GM19043 (cell line): Measurements from ENCODE around the gene TOX3.

ENCODE experiments used
- ATAC-seq: cut with Tn5 transposase; IDR thresholded peaks from one replicate; pipeline ENCODE4 v1.9.1; 2021; ENCODE audit warnings: low read depth; ENCODE audit not compliant: unreplicated experiment

TOX3 gene

DNA sequence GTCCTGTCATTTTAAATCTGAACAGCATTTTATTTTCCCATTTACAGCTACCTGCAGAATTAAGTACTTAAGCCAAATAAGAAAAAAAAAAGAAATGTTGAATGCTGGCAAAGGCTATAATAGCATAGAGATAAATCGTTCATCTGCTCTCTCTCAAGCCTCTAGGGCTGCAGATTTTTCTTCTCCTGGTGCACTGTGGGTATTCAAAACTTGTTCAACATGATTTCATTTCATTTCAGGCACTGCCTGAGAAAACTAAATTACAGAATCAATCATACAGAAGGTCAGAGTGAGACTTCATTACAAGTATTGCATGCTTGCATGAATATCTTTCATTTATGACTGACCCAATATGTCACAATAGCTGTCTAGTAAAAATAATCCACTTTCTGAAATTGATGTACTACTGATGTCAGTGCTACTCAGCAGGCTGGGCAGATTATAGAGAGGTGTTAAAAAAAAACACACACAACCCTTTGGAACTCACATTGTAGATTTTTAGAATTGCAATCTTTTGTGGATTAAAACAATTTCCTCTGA lies 86.2 kb downstream of the TOX3 start:
- ATAC-seq = no peak

DNA sequence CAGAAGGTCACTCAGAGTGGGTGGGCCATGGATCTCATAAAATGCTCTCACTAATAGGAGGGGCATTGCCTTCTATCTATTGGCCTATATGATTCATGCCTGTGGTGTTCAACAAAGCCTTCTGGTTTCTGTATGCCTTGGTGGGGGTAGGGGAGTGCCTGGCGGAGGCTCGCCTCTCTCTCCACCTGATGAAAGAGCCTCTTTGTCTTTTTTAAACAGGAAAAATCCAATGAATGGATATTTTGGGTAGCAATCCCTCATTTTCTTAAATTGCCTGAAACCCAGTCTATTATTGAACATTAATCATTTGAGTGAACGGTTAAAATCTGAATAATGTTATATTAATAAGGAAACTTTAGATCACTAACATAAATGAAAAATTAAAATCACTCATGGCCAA lies 90.6 kb downstream of the TOX3 start:
- ATAC-seq = no peak

DNA sequence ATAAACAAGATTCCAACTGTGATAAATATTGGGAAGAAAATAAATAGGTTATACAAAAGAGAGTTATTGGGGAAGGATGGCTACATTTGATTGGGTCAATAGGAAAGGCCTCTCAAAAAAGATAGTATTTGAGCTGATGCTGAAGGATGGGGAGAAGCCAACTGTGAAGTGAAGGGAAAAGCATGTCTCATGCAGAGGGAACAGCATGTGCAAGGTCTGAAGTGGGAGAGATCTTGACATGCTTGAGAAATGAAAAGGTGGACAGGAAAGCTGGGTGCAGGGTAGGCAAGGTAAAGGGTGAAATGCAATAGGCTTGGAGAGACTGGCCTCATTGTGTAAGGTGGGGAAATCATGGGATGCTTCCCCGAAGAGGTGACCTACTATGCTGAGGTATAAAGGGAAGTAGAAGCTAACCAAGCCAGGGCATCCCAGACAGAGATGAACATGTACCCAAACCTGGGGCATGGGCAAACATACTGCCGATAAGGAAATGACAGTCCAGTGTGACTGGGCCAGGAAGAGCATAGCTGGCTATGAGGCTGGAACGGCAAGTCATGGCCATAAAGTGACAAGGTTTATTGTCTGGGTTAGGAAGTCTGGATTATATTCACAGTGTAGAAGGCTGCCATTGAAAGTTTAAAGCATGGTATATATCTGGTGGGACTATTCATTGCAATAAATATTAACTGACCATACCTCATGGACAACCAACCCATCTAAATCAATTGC lies 91.2 kb downstream of the TOX3 start:
- no peak for ATAC-seq

DNA sequence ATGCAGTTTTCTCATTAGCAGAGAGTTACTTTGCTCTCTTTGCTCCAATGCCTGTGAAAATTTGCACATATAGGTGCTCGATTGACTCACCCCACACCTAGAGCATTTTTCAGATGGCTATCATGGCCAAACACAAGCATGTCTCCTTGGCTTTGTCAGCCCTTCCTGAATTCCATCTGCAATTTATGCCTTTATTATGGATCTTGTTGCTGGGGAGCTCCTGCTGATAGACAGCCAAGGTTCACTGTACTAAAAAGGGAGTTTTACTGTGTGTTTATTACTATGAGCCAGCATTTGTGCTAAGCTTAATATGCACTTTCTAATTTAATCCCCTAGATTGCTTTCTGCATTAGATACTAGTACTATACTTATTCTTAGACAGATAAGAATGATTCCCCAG lies 93.3 kb downstream of the TOX3 start:
- ATAC-seq = no peak

DNA sequence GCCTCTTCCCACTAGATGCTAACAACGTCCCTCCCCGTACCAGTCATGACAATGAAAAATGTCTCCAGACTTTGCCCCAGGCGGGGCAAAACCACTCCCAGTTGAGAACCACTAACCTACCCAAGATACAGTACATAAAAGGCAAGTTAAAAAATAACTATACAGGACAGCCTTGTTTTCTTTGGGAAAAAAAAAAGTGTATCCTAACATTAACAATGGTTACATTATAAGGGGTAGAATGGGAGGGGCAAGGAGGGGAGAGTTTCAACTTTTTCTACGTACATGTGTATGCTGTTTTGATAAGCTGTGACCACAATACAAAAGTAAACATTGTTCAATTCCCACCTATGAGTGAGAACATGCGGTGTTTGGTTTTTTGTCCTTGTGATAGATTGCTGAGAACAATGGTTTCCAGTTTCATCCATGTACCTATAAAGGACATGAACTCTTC lies 94.9 kb downstream of the TOX3 start:
- no peak for ATAC-seq

DNA sequence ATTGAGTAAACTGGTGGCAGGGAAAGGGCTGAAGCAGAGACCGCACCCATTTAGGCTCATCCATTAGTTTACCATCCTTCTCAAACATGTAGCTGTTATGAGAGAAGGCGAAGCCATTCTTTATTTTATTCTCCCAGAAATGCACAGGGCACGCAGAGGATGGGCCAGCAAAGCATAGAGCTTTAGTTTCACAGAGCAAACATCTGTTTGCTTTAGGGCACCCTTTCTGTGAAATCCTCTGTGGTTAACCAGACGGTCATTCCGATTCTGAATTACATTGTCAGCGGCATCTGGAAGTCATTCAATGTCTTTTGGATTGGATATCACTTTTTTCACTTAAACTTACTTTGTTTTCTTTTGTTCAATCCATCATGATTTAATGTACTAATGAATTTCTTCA lies 96.0 kb downstream of the TOX3 start:
- ATAC-seq = no peak

DNA sequence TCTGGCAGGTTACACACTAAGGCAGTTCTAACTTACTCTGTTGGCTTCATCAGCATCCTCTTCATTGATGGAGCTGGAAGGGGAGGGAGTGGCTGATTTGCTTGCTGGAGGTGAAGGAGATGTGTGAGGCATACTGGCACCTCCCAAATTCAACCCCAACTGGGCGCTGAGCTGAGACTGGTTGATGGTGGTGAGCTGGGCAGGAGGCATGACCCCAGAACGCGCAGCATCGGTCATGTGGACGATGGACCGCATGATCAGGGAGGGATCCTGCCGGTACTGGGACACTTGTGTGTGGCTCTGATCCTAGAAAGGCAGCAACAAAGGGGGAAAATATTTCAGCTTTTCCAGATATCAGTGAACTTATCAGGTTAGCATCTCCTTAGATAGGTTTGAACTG lies 96.7 kb downstream of the TOX3 start:
- no peak for ATAC-seq

DNA sequence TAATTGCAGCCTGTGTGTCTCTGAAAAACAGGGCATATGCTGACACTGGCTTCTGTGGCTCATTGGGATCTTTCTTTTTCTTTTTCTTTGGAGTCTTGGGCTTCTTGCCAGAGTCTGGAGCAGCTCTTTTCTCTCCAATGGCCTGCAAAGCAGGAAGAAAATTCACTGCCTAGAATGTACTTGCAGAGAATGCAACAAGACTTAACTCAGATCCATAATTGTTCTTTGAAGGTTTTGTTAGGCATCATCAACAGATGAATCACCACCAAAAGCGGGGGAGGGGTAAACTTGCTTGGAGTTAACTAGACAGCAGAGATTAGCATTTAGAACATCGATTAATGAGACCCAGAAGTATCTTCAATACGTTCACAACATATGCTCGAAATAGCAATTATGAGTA lies 100.9 kb downstream of the TOX3 start:
- ATAC-seq = no peak

DNA sequence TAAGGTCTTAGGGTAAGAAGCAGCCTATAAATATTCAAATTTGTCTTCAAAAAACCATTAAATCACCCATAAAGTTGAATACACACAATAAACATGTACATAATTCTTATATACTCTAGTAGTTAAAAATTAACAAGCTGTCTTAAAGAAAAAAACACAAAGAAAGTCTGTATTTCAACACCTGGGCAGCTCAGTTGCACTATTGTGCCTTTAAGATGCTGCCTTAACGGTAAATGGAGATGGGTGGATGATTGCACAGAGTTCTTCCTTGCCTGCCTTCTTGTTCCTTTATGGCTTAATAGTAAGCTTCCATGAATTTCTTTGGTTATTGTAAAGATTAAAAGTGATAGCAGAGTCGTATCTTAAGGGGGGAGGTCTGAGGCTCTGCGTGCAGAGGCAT lies 105.1 kb downstream of the TOX3 start:
- no peak for ATAC-seq

DNA sequence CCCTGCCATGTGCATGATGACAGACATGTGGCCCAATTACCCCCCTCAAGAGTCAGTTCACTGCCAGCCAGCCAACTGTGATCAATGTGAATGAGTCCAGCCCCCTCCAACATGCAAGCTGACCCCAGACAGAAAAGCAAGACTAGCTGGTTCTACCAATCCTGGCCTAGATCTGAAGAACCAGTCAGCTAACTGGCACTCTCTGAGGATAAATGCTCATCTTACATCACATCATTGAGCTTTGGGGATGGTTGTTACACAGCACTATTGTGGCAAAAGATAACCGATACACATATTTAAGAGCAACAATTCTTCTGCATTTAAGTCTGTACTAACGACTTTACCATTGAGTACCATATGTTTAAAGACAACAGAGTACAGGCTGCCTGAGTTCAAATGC lies 106.7 kb downstream of the TOX3 start:
- ATAC-seq = no peak

DNA sequence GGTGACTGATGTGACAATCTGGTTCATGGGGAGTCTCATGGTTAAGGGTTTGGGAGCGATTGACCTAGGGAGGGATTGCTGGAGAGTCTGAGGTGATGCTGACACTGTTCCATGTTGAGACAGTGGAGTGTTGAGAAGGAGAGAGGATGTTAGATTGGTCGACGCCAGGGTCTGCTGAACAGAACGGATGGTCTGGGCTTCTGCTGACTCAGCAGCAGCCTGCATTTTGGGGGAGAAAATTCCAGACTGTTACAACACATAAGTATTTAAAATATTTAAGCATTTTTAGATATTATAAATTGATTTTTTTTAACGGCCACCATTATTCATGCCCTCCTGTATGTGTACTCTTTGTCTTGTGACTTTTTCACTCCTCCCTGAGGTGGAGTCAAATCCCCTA lies 107.2 kb downstream of the TOX3 start:
- no peak for ATAC-seq

DNA sequence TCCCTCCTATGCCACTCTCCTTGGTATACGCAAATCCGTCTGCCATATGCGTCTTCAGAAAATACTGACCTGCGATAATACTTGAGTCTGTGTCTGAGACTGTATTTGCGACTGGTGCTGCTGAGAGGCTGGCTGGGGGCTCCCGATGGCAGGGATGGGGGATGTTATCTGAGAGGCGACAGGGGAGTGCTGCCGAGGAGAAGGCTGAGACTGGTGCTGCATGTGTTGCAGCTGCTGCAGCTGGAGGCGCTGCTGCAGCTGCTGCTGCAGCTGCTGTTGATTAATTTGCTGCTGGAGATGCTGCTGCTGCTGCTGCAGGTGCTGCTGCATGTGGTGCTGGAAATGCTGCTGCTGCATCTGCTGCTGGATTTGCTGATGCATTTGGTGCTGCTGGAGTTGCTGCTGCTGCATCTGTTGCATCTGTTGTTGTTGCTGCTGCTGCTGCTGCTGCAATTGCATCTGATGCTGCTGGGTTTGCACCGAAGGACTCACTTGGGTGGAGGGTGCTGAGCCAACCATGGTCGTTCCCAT lies 107.7 kb downstream of the TOX3 start:
- no peak for ATAC-seq

DNA sequence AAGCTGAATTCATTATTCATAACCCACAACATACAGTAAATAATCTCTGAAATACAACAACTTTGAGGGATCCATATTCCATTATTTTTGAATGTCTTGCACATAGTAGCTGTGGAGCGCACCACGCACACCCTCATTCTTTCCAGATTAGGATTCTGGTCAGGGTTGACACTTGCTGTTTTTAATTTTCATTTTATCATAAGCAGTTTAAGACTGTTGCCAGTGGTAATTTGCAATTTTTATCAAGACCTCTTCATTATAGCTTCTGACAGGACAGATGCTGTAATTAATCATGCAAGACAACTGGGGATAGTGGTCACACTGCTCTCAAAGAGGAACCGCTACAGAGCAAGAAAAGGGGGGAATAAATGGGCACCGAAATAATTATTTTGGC lies 109.7 kb downstream of the TOX3 start:
- no peak for ATAC-seq

DNA sequence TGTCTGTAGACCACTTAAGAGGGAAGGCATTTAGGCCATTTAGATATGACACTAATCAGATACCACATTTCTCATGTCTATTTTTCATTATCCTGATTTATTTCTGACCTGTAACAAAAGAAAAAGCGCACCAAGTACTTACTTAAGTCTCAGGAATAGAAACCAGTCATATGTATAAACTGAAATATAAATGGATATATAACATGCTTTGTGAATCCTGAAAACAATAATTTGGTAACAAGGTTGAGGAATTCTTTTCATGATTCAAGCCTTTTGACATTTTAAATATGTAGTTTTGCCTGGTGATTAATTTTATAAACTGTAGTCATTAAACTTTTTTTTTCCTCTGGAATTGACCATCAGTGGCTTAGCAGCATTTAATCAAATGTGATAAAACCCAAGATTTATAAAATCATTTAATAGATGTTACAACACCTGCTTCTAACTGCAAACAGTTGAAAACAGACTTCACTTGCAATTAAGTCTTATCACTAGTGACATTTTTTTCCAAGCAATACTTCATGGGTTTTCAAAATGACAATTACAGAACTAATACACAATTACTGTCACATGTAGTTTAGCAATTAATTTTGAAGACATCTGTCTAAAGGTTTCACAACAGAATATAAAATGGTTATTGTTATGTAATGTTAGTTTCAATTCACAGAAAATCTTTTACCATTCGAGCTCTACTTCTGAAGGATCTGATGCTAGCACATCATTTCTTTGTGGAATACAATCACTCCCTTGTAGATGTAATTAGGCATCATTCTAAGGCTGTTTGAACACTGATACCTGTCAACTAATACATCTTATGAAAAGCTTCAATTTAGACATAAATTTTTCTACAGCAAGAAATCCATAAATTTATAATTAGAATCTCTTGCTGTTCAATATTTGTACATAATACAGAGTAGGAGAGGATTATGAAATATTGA lies 110.3 kb downstream of the TOX3 start:
- no peak for ATAC-seq

DNA sequence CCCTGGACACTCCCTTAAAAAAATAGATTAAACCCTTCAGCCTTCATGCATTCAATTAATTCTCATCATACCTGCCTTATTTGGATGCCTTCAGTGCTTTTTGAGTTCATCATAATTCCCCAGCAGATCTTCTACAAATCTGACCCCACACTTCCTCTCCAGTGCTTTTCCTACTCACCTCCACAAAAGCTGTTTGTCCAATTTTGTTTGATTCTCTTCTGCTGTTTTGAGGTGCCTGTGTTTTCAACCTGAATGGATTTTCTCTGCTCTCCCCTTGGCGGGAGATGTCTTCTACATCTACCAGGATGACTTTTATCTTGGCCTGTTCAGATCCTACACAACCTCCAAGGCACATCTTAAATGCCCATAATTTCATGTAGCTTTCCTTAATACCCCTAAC lies 112.7 kb downstream of the TOX3 start:
- ATAC-seq = no peak

DNA sequence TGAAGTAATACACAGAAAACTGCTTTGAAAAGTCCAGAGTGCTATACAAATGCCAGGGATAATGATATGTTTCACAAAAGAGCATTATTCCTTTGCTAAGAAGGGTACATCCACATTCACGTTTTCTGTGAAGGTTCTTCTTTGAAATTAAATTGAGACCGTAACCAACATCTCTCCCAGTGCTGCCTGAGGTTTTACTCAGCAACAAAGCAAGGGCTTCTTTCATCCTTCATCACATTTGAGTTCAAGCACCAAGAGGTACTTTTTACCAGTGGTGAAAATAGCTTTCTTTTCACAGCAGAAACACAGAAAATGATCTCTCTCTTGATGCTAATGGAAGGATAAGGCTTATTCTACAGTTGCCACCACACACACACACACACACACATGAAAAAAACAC lies 113.3 kb downstream of the TOX3 start:
- no peak for ATAC-seq

DNA sequence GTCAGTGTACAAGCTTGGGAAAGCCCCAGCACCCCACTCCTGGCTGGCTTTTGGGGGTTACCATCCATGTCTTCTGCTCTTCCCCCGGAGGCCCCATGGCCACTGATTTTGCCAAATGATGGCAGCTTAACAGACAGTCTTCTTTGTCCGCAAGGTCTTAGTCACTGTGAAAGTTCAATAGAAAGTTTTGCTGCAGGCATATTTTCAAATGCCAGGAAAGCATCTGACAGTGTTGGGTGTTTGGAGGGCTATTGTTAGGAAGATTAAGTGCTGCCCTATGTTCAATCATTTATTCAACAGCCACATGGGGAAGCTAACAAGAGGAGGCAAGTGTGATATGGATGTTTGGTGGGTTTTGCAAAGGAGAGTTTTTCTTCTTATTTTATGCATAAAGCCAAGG lies 122.4 kb downstream of the TOX3 start:
- no peak for ATAC-seq

DNA sequence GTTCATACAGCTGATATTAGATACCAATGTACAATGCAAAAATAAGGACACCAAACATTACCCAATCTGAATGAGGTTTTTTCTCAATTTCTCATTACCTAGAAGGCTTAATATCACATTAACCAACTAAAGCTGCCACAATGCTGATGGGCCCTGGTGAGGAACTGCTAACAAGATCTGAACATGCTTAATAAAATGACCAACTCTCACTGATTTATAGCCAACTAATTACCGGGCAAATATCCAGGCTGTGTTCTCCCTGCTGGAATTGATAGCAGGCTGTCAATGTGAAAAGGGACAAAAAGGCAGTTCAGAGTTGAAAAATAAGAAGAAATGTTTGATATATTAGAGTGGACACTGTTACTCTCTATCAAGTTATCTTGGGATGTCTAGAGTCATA lies 124.6 kb downstream of the TOX3 start:
- no peak for ATAC-seq

DNA sequence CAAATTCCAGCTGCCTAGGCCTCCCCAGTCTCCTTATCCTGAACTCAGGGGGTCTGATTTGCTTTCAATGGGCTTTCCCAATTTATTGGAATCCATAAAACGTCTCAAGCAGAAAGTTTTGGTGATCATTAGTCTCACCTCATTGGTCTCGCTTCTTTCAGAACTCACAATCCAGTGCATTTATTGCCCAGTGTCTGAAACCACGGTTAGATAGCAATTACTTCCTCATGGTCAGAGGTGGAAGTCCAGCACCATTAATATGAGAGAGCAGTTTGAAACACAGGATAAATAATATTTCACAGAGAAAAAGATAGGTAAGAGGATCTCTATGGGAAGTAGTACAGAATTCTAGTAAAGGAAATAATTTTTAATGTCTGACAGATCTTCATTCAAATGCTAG lies 128.7 kb downstream of the TOX3 start:
- ATAC-seq = no peak

DNA sequence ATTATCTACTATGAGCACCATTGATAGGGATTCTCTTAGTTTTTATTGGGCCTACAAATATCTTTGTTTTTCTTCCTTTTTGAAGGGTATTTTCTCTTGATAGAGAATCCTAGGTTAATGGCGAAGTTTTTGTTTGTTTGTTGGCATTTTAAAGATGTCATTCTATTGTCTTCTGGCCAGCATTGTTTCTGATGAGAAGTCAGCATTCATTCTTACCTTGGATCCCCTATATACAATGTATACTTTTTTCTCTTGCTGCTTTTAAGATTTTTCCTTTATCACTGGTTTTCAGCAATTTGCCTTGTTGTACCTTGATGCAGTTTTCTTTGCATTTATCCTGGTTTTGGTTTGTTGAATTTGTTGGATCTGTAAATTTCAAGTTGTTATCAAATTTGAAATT lies 130.1 kb downstream of the TOX3 start:
- ATAC-seq = no peak

DNA sequence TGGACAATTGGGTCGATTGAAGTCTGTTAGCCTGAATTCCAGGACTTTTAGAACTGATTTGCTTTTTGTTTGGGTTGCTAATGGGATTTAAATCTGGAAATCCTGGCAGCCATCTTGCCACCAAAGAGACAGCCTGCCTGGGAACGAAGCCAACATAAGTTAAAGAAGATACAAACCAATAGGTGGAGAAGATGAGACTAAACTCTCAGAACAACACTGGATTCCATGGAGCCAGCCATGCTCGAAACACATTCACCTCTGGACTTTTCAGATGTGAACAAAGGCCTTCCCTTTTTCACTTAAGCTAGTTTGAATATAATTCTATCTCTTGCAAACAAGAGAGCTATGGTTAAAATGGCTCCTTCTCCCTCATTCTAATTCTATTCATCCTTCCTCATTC lies 135.9 kb downstream of the TOX3 start:
- no peak for ATAC-seq
